SK-N-SH (cell line): ENCODE results near the gene FCN3.

Source experiments
- CTCF ChIP-seq: fragments of 200-600 bp; sonication (generic); IDR thresholded peaks from 2 replicates; pipeline ENCODE4 v1.6.1; 2017; ENCODE audit warnings: antibody characterized with exemption, mild to moderate bottlenecking, moderate library complexity
- EP300 ChIP-seq, 2 experiments: IDR thresholded peaks; 2 replicates each; pipeline versions ENCODE4 v1.4.0 to v1.6.1; 2012; ENCODE audit warnings: borderline replicate concordance in 1 of 2, low read depth in 1 of 2, low read length in 1 of 2
- EZH2phosphoT487 ChIP-seq: fragments of 200-600 bp; sonication (generic); IDR thresholded peaks from 2 replicates; pipeline ENCODE4 v1.6.1; 2017; ENCODE audit warnings: low read depth, mixed run types, mild to moderate bottlenecking, antibody characterized with exemption, moderate library complexity, borderline replicate concordance
- GABPA ChIP-seq: IDR thresholded peaks from 2 replicates; pipeline ENCODE4 v1.4.0; 2012; ENCODE audit warnings: low read depth, mild to moderate bottlenecking
- IRF3 ChIP-seq: fragments of 150-350 bp; IDR thresholded peaks from 2 replicates; pipeline ENCODE4 v1.6.1; 2016; ENCODE audit warnings: mild to moderate bottlenecking, low read depth, low read length
- POLR2AphosphoS5 ChIP-seq: IDR thresholded peaks from 2 replicates; pipeline ENCODE4 v1.6.1; 2012; ENCODE audit warnings: low read depth, low read length
- RAD21 ChIP-seq: IDR thresholded peaks from 2 replicates; pipeline ENCODE4 v1.6.1; 2012; ENCODE audit warnings: mild to moderate bottlenecking, low read length
- TF ChIP-seq, protein P1 (sequence below): IDR thresholded peaks from 2 replicates; pipeline ENCODE4 v1.4.0; 2012; ENCODE audit warnings: low read depth

- TF ChIP-seq IRF3 = no peak
- TF ChIP-seq POLR2AphosphoS5 = no peak
- no peak for TF ChIP-seq EP300 (IDR thresholded peaks at IDR 0.05; ENCODE audit: borderline replicate concordance in 1 of 2, low read depth in 1 of 2, low read length in 1 of 2)
- no peak for TF ChIP-seq RAD21
- TF ChIP-seq EZH2phosphoT487 = no peak
- no peak for TF ChIP-seq CTCF
- TF ChIP-seq, protein P1, sequence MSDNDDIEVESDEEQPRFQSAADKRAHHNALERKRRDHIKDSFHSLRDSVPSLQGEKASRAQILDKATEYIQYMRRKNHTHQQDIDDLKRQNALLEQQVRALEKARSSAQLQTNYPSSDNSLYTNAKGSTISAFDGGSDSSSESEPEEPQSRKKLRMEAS = no peak
- TF ChIP-seq GABPA = no peak
These were observed 37.9 kb upstream of the FCN3 start for GRCh38 chr1:27412502-27412901.
